Calu3 (cell line): ENCODE measurements around the gene MAFF. TPM values are rescaled to one million over a fixed set of nuclear protein-coding genes. Genes with fewer than 3 reads are reported as not detected.

Source experiments
- BruUV-seq: library from RNA; stranded (reverse); fragments of 400-500 nt; replicated peaks from 2 replicates; lab custom pipeline; 2021; lab: Mats Ljungman, UMichigan
- CTCF ChIA-PET: fragments of 300-600 bp; sonication (Branson Sonifier 250); formaldehyde crosslinking; loops from one replicate; lab custom pipeline; 2022; ENCODE audit warnings: antibody characterized with exemption; lab: Charles Lee
- DNase-seq: peaks from one replicate; pipeline ENCODE4 v3.0.0; 2022
- H3K27ac Mint-ChIP-seq: one replicate; pipeline ENCODE4 v1.8.0; 2022; ENCODE audit warnings: mixed read lengths; ENCODE audit not compliant: unreplicated experiment
- H3K27me3 Mint-ChIP-seq: one replicate; pipeline ENCODE4 v1.8.0; 2022; ENCODE audit warnings: mixed read lengths; ENCODE audit not compliant: unreplicated experiment
- H3K36me3 Mint-ChIP-seq: one replicate; pipeline ENCODE4 v1.8.0; 2022; ENCODE audit warnings: mild to moderate bottlenecking, moderate library complexity, mixed read lengths; ENCODE audit not compliant: insufficient read depth, unreplicated experiment
- H3K4me1 Mint-ChIP-seq: one replicate; pipeline ENCODE4 v1.8.0; 2022; ENCODE audit warnings: mild to moderate bottlenecking, low read depth, mixed read lengths; ENCODE audit not compliant: unreplicated experiment
- H3K4me3 Mint-ChIP-seq: one replicate; pipeline ENCODE4 v1.8.0; 2022; ENCODE audit warnings: mild to moderate bottlenecking, low read depth, moderate library complexity, mixed read lengths; ENCODE audit not compliant: unreplicated experiment
- H3K9me3 Mint-ChIP-seq: one replicate; pipeline ENCODE4 v1.8.0; 2022; ENCODE audit warnings: low read depth, mixed read lengths; ENCODE audit not compliant: unreplicated experiment
- CTCF ChIP-seq: fragments of 200-600 bp; IDR thresholded peaks from one replicate; pipeline ENCODE4 v1.8.0; 2022; ENCODE audit warnings: antibody characterized with exemption; ENCODE audit not compliant: unreplicated experiment
- intact Hi-C: fragments of 100-400 bp; cut with micrococcal nuclease; formaldehyde crosslinking; loops from one replicate; pipeline ENCODE4 v1.10.0; 2022; ENCODE audit not compliant: unreplicated experiment
- total RNA-seq: library from RNA; stranded (reverse); gene quantifications from 2 replicates; pipeline ENCODE4 v1.2.3, GENCODE V29; 2022

Gene MAFF
- total RNA-seq, 1 experiment from 2014 or later = 62.4 TPM

GRCh38 chr22:38184788-38185187 is 17.0 kb upstream of the MAFF start:
- H3K9me3 Mint-ChIP-seq = no peaks in the 10 kb centered on the region
- no peaks in the 10 kb centered on the region for H3K27me3 Mint-ChIP-seq
- peaks cover 41% of the 10 kb centered on the region for H3K4me1 Mint-ChIP-seq
- TF ChIP-seq CTCF = no peak
- no peak for DNase-seq
- intact Hi-C loops = no loop called here
- H3K36me3 Mint-ChIP-seq = peaks cover 28% of the 10 kb centered on the region
- no peak overlapping the region for H3K27ac Mint-ChIP-seq
- H3K4me3 Mint-ChIP-seq = no peak overlapping the region
- BruUV-seq = no TSS peak
- CTCF ChIA-PET = no interaction called here

GRCh38 chr22:38186429-38186828 is 15.4 kb upstream of the MAFF start:
- H3K27ac Mint-ChIP-seq = peak overlapping the region; percentile 42
- no peaks in the 10 kb centered on the region for H3K27me3 Mint-ChIP-seq
- intact Hi-C loops = no loop called here
- H3K9me3 Mint-ChIP-seq = no peaks in the 10 kb centered on the region
- no peak for TF ChIP-seq CTCF
- H3K36me3 Mint-ChIP-seq = peaks cover 11% of the 10 kb centered on the region
- CTCF ChIA-PET = no interaction called here
- BruUV-seq = no TSS peak
- no peak overlapping the region for H3K4me3 Mint-ChIP-seq
- DNase-seq = no peak
- H3K4me1 Mint-ChIP-seq = peaks cover 24% of the 10 kb centered on the region

GRCh38 chr22:38187413-38188212 is 14.2 kb upstream of the MAFF start:
- Mint-ChIP-seq H3K9me3 (no peaks in the 10 kb centered on the region), H3K36me3 (no peaks in the 10 kb centered on the region), H3K4me3 (no peak overlapping the region), H3K27ac (no peak overlapping the region), H3K27me3 (no peaks in the 10 kb centered on the region), H3K4me1 (peaks cover 28% of the 10 kb centered on the region)
- BruUV-seq = no TSS peak
- intact Hi-C loops = no loop called here
- DNase-seq = no peak
- CTCF ChIA-PET = no interaction called here
- TF ChIP-seq CTCF = no peak

- no peak overlapping the region for H3K27ac Mint-ChIP-seq
- DNase-seq = no peak
- H3K27me3 Mint-ChIP-seq = no peaks in the 10 kb centered on the region
- no peak for TF ChIP-seq CTCF
- no peaks in the 10 kb centered on the region for H3K9me3 Mint-ChIP-seq
- no peak overlapping the region for H3K4me3 Mint-ChIP-seq
- intact Hi-C loops = no loop called here
- CTCF ChIA-PET = no interaction called here
- BruUV-seq = no TSS peak
- no peaks in the 10 kb centered on the region for H3K36me3 Mint-ChIP-seq
- peaks cover 37% of the 10 kb centered on the region for H3K4me1 Mint-ChIP-seq
Observed at GRCh38 chr22:38189104-38189503, 12.7 kb upstream of the MAFF start.
